Measurements from ENCODE around the gene KIAA1217. TPM values are rescaled to one million over a fixed set of nuclear protein-coding genes. Genes with fewer than 3 reads are reported as not detected.
A peak's percentile ranks its signal among the peaks of the same experiment; 100 is the strongest.

KIAA1217 gene
- total and polyA plus RNA-seq, 2 of the 4 experiments (the other 2 are of a cell fraction) = 3.4 to 4.4 TPM

- H3K36me3 ChIP-seq (ENCODE audit: control insufficient read depth, insufficient read depth, low read length) = no peaks in the 10 kb centered on the region
- WGBS, 2 experiments (ENCODE audit: extremely low coverage in 2 of 2, insufficient read length in 1 of 2) = 64% methylated on average over 6 of the region's 14 CpGs; no CpG with 5 or more reads in 1 of the 2 experiments
- no peak overlapping the region for H4K5ac ChIP-seq (ENCODE audit: low read depth, low read length)
- in situ Hi-C loops (cut with MboI; ENCODE audit: low sequenced_read_pairs) (no loop called here), intact Hi-C loops (cut with micrococcal nuclease) (no loop called here), dilution Hi-C loops (cut with HindIII; ENCODE audit: low sequenced_read_pairs, unreplicated experiment) (no loop called here)
- no peaks in the 10 kb centered on the region for H3K9me3 ChIP-seq (ENCODE audit: control insufficient read depth, insufficient read depth, low read length)
- H3K27ac ChIP-seq (ENCODE audit: insufficient read depth, low read length) = no peak overlapping the region
- no TSS peak for BruUV-seq (replicated peaks)
- no peak overlapping the region for H3K9ac ChIP-seq (ENCODE audit: low read depth, low read length)
- H3K23ac ChIP-seq (ENCODE audit: low read depth, low read length) = no peak overlapping the region
- H3K4me2 ChIP-seq (ENCODE audit: low read depth, low read length) = no peak overlapping the region
- H3K56ac ChIP-seq (ENCODE audit: extremely low read depth, insufficient read depth, low read length) = no peak overlapping the region
- ATAC-seq (ENCODE audit: low read depth) (no peak), DNase-seq (no peak)
- no peak overlapping the region for H3K4me3 ChIP-seq (ENCODE audit: insufficient read depth, low read depth, low read length)
- H2BK5ac ChIP-seq (ENCODE audit: low read depth, low read length, poor library complexity, severe bottlenecking) = no peak overlapping the region
- H2BK120ac ChIP-seq (ENCODE audit: low read depth, low read length) = no peak overlapping the region
- POLR2A ChIA-PET (ENCODE audit: unreplicated experiment) = no interaction called here
- H3K9me1 ChIP-seq (ENCODE audit: insufficient read depth, low read length) = no peaks in the 10 kb centered on the region
- CTCF ChIA-PET = no interaction called here
- H3K14ac ChIP-seq (replicated peaks; ENCODE audit: low read depth, low read length) = no peak overlapping the region
- H3K27me3 ChIP-seq (ENCODE audit: control insufficient read depth, insufficient read depth, low read length) = no peaks in the 10 kb centered on the region
- no peaks in the 10 kb centered on the region for H4K20me1 ChIP-seq (ENCODE audit: insufficient read depth, low read length)
- no peaks in the 10 kb centered on the region for H3K79me1 ChIP-seq (ENCODE audit: low read depth in 1 of 2, low read length in 2 of 2)
- no peak overlapping the region for H2AK5ac ChIP-seq (ENCODE audit: low read depth, low read length)
- H2BK20ac ChIP-seq (ENCODE audit: low read depth, low read length) = no peak overlapping the region
- H3K4me1 ChIP-seq (ENCODE audit: control insufficient read depth, insufficient read depth, low read length) = no peaks in the 10 kb centered on the region
- H3K4ac ChIP-seq (ENCODE audit: low read depth, low read length) = no peak overlapping the region
- H4K91ac ChIP-seq (ENCODE audit: insufficient read depth, low read depth, low read length) = no peak overlapping the region
- no peak overlapping the region for H2AFZ ChIP-seq (replicated peaks; ENCODE audit: low read length, poor library complexity)
- no peak overlapping the region for H2BK15ac ChIP-seq (ENCODE audit: low read depth, low read length)
- H4K8ac ChIP-seq (ENCODE audit: low read depth in 2 of 2, low read length in 2 of 2) = no peak overlapping the region
- peak overlapping the region; percentile 58 for H2AK9ac ChIP-seq (replicated peaks; ENCODE audit: low read depth, low read length, poor library complexity)
- no peak overlapping the region for H3K18ac ChIP-seq (ENCODE audit: low read depth, low read length)
- TF ChIP-seq CHD1 (IDR thresholded peaks at IDR 0.05; ENCODE audit: low read depth, low read length) (no peak), POLR2A (IDR thresholded peaks at IDR 0.05; ENCODE audit: low read depth, low read length) (no peak), RFX5 (IDR thresholded peaks at IDR 0.05; ENCODE audit: low read depth, low read length) (no peak), CEBPB (IDR thresholded peaks at IDR 0.05; ENCODE audit: low read depth, low read length) (no peak), MXI1 (IDR thresholded peaks at IDR 0.05; ENCODE audit: borderline replicate concordance, low read depth, low read length) (no peak), ELK1 (IDR thresholded peaks at IDR 0.05; ENCODE audit: borderline replicate concordance, low read depth, low read length) (no peak), MAZ (IDR thresholded peaks at IDR 0.05; ENCODE audit: borderline replicate concordance, low read depth, low read length) (no peak), USF2 (IDR thresholded peaks at IDR 0.05; ENCODE audit: low read depth, low read length) (no peak), RCOR1 (IDR thresholded peaks at IDR 0.05; ENCODE audit: insufficient replicate concordance, low read length) (no peak), RAD21 (IDR thresholded peaks at IDR 0.05; ENCODE audit: low read length) (no peak), MAFK (IDR thresholded peaks at IDR 0.05; ENCODE audit: low read depth, low read length) (no peak), BHLHE40 (IDR thresholded peaks at IDR 0.05; ENCODE audit: low read depth, low read length) (no peak)
- TF ChIP-seq, protein P1, sequence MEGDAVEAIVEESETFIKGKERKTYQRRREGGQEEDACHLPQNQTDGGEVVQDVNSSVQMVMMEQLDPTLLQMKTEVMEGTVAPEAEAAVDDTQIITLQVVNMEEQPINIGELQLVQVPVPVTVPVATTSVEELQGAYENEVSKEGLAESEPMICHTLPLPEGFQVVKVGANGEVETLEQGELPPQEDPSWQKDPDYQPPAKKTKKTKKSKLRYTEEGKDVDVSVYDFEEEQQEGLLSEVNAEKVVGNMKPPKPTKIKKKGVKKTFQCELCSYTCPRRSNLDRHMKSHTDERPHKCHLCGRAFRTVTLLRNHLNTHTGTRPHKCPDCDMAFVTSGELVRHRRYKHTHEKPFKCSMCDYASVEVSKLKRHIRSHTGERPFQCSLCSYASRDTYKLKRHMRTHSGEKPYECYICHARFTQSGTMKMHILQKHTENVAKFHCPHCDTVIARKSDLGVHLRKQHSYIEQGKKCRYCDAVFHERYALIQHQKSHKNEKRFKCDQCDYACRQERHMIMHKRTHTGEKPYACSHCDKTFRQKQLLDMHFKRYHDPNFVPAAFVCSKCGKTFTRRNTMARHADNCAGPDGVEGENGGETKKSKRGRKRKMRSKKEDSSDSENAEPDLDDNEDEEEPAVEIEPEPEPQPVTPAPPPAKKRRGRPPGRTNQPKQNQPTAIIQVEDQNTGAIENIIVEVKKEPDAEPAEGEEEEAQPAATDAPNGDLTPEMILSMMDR (conservative IDR thresholded peaks at IDR 0.05; ENCODE audit: low read depth, low read length) = no peak
These were observed 46.4 kb downstream of the KIAA1217 start for GRCh38 chr10:24255115-24255880.
